Spleen (tissue), 7 donors: ENCODE results near the gene DDX24.
A peak's percentile ranks its signal among the peaks of the same experiment; 100 is the strongest.

ENCODE experiments used
- CTCF ChIP-seq, 11 experiments: fragments of 200-600 bp in 7 of 11; fragments of 450-650 bp in 4 of 11; sonication (generic) in 4 of 11; IDR thresholded peaks in 8 of 11; conservative IDR thresholded peaks in 3 of 11; 1 replicate in 7 of 11; 2 replicates in 4 of 11; pipeline versions ENCODE4 v1.4.0 to v1.8.0; 2016 to 2021; ENCODE audit warnings: antibody characterized with exemption in 11 of 11, inconsistent platforms in 4 of 11, mild to moderate bottlenecking in 1 of 11
- POLR2A ChIP-seq, 3 donors: fragments of 450-650 bp; IDR thresholded peaks; one replicate each; pipeline ENCODE4 v1.5.1; 2017; ENCODE audit warnings: antibody characterized with exemption in 3 of 3, mild to moderate bottlenecking in 1 of 3
- donor health status: DM: no; HTN: no; CAD: no; lungs with moderate emphysema.
- donor health status: DM: no; HTN: no; CAD: no.
- donor health status: DM: no; HTN: no; CAD: no.

- TF ChIP-seq CTCF (IDR thresholded peaks at IDR 0.05 in 8 of 11, conservative IDR thresholded peaks at IDR 0.05 in 3 of 11) (peak; percentile 89 to 96 (median 94)), POLR2A (IDR thresholded peaks at IDR 0.05) (no peak)
These were observed 79.3 kb downstream of the DDX24 start for GRCh38 chr14:94001501-94002396.
